ENCODE data around the gene P2RX1.

P2RX1 gene

GRCh38 chr17:3925684-3926485, 9.6 kb upstream of the P2RX1 start:
- in situ Hi-C loops (cut with MboI; ENCODE audit: low sequenced_read_pairs): no loop called here

DNA sequence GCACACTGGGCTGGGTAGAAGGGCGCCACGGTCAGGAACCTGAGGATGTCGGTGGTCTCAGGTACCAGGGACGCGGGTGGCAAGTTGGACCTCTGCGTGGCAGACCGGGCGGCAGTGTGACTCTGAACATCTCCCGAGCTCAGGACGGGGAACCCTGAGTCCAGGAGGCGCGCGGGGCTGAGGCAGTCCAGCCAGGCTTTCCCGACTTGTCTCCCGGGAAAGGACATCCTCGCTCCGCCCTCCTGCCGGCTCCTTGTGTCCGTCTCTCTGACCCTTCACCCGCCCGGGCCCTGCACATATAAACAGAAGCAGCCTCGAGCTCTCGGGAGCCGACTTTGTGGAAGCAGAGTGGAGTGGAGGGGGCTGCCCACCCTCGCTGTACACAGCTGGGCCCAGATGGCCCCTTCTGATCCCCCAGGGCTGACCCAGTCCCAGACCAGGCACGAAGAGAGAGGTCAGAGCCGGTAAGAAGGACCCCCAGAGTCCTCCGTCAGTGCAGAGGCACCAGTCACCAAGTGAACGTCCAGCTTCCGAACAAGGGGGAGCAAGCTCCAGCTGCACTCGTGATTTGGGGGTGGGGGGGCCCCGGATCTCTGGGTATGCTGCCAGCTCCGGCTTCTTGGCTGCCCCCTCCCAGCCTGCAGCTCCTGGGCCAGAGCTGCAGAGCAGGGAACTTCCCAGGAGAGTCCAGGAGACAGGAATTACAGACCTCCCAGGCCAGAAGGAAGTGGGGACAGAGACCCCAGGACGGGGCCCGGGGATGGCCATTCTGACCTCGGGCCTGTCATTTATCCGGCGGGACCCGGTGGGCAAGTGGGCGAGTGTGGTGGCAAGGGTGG, 8.5 kb upstream of the P2RX1 start:
- in situ Hi-C loops (cut with MboI; ENCODE audit: low sequenced_read_pairs): no loop called here

DNA sequence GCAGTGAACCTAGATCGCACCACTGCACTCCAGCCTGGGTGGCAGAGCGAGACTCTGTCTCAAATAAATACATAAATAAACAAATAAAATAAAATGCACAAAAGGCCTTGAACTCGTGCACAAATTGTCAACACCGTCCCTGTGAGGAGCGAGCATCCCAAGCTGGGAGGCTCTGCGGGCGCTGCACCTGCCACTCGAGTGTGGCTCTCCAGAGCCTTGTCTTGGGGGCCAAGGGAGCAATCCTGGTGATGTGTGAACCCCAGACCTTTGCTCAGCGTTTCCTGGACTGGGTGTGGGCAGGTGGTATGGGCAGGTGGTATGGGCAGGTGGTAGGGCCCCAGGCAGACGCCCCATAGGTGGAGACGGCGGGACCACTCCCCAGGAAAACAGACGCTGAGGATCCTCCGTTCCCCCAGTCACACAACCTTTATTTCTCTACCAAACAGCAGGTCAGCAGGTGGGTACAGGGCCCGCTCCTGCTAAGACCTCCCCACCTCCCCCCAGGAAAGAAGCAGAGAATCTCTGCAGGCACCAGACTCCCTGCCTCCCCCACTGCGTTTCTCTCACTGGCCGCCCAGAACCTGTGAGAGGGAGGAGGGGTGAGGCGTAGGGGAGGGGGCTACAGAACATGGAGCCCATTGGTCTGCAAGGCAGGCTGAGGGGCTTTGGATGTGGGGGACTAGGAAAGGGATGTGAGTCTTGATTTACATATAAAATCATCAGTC, 7.4 kb upstream of the P2RX1 start:
- in situ Hi-C loops (cut with MboI; ENCODE audit: low sequenced_read_pairs): no loop called here

- in situ Hi-C loops (cut with MboI; ENCODE audit: low sequenced_read_pairs): no loop called here
Measured at GRCh38 chr17:3922765-3923164, 6.5 kb upstream of the P2RX1 start.

DNA sequence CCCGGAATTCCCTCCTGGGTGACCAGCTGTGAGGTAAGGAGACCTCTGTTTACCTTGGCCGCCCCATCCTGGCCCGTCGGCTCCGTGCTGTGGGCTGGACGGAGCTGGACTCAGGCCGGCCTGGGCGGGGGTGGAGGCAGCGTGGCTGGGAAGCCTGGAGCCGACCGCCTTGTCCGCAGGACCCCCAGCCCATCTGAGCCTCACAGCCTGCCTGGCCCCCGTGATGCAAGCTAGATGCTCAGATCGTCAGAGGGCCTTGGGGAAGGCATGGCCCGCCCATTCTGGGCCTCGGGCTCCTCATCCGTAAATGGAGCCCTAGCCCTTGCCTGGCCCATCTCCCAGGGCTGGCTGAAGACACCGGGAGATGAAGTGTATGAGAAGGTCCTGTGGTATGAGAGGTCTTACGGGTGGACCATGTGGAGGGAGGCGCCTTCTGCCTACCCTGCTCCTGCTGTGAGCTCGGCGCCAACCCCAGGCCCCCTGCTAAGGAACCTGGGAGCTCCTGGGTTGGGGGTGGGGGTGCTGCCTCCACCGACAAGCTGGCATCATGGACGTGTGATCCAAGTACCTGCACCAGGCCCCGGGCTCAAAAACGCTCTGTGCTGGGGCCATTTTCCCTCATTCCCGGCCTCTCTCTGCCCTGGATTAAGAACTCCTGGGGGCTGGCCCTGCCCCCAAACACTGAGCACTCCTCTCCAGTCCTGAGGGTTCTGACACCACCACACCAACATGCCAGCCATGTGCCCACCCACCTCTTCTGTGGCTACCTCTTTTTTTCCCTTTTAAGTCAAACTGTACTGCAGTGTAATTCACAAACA, 5.4 kb upstream of the P2RX1 start:
- in situ Hi-C loops (cut with MboI; ENCODE audit: low sequenced_read_pairs): no loop called here

- in situ Hi-C loops (cut with MboI; ENCODE audit: low sequenced_read_pairs): no loop called here
Measured at GRCh38 chr17:3921006-3921405, 4.7 kb upstream of the P2RX1 start.

DNA sequence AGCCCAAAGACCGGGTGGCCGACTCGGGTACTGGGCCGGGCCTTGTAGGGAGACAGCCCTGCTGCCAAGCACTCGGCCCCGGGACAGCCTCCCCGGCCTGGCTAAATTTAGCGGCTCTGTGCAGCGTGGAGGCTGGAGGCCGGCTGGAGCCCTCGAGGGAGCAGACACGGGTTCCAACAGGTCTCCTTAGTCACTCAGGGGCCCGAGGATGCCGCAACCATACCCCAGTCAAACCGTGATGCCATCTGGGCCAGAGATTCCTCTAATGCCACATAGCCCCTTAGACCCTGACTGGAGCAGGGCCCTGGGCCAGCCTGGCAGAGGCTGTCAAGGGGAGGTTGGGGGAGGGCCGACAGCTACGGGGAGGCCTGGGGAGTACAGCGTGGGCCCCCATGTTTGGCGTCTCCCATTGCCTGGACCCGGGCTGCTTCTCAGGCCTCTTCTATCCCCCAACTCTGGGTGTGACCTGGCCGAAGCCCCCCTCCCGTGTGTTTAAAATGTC, 2.9 kb upstream of the P2RX1 start:
- in situ Hi-C loops (cut with MboI; ENCODE audit: low sequenced_read_pairs): no loop called here

- in situ Hi-C loops (cut with MboI; ENCODE audit: low sequenced_read_pairs): no loop called here
Measured at GRCh38 chr17:3918372-3919122, 2.3 kb upstream of the P2RX1 start.

DNA sequence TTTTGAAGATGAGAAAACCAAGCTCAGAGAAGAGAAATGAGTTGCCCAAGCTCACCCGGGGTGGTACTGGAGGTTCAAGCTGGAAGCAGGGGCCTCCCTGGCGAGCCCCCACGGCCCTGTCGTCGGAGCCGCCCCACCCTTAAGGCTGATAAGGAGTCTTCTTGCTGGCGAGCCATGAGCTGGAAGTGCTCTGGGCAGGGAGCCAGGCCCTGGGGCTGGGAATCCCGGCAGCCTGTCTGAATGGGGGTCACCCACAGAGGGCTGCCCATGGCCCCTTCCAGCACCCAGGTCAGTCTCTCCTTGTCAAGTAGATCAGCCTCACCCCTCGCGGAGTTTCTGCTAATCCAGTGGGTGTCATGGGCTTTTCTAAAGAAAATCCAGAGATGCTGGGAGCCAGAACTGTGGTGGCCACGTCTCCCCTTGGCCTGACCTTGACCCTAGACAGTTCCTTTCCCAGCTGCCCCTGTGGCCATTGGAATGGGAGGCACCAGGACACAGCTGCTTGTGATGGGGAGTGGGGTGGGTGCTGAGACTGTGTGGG, 1.2 kb upstream of the P2RX1 start:
- in situ Hi-C loops (cut with MboI; ENCODE audit: low sequenced_read_pairs): no loop called here

GRCh38 chr17:3916825-3917224, 560 bp upstream of the P2RX1 start:
- in situ Hi-C loops (cut with MboI; ENCODE audit: low sequenced_read_pairs): no loop called here

DNA sequence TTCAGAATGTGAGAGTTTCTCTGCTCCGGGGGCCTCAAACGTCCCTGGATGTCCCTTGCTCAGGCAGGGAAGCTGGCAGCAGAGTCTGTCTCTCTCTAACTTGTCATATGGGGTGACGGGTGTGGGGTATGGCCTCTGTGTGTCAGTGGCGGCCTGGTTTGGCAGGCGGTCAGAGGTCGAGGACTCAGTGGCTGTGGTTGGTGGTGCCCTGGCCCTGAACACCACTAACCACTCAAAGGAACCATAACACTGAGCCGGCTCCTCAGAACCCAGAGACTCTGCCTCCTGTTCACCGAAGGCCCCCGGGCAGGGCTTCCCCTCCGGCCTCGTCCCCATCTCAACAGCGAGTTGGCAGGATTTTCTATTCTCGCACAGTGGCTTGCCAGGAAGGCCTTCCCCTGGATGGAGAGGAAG, 677 bp downstream of the P2RX1 start:
- in situ Hi-C loops (cut with MboI; ENCODE audit: low sequenced_read_pairs): no loop called here

DNA sequence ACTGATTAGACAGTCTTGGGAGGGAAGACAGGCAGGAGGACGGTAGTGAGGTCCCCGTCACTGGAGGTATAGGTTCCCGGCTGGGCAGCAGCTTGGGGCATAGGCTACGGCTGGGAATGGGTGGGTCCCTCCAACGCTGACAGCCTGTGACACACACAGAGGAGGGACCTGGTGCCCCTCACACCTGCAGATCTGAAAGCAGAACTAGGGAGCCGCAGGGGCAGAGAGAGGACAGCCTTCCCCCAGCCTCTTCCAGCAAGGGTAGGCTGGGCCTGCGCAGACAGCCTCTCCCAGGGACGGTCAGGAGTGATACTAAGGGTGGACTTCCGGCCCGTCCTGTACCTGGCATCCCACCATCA, 2.0 kb downstream of the P2RX1 start:
- in situ Hi-C loops (cut with MboI; ENCODE audit: low sequenced_read_pairs): no loop called here

DNA sequence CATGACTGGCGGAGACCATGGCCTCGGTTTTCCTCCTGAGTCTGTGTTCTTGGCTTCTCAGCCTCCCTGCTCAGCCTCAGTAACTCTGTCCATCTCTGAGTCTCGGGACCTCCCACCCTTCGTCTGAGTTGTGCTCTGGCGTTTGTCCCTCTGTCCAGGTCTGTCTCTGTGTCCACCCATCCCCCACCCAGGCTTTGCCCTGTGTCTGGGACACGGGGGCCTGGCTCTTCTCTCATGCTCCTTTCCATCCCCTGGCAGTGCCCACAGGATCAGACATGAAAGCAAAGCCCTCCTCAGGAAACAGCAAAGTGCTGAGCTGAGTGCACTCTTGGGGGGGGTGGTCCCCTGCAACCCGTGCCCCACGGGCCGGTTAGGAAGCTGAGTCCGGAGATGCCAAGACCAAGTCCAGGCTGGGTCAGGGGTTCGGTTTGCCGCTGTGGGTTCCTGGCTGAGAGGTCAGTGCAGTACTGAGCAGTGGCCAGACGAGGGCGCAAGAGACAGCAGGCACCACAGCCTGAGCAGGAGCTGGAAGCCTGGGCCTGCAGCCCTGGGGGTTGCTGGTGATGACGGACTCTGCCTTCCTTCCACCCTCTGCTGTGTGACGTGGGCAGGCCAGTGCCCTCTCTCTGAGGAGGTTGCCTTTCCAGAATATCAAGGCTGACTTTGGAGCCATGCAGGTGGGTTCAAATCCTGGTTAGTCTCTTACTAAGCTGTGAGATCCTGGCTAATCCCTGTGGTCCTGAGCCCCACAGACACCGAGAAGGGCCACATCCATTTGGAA, 2.5 kb downstream of the P2RX1 start:
- in situ Hi-C loops (cut with MboI; ENCODE audit: low sequenced_read_pairs): no loop called here

DNA sequence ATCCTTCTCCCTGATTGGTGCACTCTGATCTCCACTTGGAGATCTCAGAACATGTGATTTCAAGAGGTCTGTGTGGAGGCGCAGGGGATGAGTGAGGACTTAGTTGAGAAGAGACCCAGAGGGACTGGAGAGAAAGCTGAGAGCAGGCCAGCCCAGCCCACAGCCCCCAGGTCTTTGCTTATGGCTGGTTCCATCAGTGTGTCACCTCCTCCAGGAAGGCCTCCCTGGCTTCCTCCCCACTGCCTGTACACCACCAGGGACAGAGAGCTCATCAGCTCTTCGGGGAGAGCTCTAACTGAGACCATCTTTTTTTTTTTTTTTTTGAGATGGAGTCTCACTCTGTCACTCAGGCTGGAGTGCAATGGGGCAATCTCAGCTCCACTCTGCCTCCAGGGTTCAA, 3.4 kb downstream of the P2RX1 start:
- in situ Hi-C loops (cut with MboI; ENCODE audit: low sequenced_read_pairs): no loop called here

- in situ Hi-C loops (cut with MboI; ENCODE audit: low sequenced_read_pairs): no loop called here
Measured at GRCh38 chr17:3911271-3912053, 4.8 kb downstream of the P2RX1 start.

DNA sequence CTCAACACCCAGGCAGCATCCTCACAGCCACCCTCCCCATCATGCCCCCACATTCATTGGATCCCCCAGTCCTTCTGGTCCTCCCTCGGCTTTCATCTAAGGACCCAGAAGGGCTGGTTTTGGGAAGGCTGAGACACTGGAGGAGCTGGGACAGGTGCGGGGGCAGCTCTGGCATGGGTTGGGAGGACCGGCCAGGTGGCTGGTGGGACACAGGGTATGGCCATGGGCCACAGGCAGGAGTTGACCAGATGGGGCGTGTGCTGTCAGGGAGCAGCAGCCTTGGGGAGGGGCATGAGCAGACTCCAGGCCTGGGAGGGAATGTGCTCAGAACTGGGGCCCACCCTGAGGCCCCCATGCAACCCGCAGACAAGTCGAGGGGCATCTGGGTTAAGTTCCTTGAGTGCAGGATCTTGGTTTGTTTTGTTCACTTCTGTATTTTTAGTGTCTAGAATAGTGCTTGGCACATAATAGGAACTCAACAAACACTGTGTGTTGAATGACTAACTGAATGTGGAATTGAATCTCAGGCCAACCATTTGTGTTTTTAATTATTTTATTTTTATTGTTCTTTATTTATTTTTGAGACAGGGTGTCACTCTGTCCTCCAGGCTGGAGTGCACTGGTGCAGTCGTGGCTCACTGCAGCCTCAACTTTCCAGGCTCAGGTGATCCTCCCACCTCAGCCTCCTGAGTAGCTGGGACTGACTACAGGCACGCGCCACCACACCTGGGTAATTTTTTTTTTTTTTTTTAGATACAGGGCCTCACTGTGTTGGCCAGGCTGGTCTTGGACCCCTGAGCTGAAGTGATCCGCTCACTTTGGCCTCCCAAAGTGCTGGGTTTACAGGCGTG, 5.6 kb downstream of the P2RX1 start:
- in situ Hi-C loops (cut with MboI; ENCODE audit: low sequenced_read_pairs): no loop called here

DNA sequence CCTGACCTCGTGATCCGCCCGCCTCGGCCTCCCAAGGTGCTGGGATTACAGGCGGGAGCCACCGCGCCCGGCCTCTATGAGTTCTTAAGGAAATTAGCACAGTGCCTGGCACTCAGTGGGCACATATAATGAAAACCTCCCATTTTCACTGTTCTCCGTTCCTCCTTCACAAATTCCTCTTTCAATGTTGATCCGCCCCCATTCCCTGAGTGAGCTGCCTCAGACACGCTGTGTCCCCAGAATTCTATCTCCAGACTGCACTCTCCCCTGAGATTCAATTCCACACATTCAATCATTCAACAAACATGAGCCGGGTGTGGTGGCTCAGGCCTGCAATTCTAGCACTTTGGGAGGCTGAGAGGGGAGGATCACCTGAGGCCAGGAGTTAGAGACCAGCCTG, 7.0 kb downstream of the P2RX1 start:
- in situ Hi-C loops (cut with MboI; ENCODE audit: low sequenced_read_pairs): no loop called here
